ENCODE data around the gene RABGAP1L. TPM values are rescaled to one million over a fixed set of nuclear protein-coding genes. Genes with fewer than 3 reads are reported as not detected.
"Not testable (repeated sequence)": the region's sequence is repeated elsewhere in the genome, so short reads cannot be mapped to it uniquely, and the experiment has no call there.

The RABGAP1L gene
- total RNA-seq, 1 donor from 2014 or later, result 83.9 TPM

DNA sequence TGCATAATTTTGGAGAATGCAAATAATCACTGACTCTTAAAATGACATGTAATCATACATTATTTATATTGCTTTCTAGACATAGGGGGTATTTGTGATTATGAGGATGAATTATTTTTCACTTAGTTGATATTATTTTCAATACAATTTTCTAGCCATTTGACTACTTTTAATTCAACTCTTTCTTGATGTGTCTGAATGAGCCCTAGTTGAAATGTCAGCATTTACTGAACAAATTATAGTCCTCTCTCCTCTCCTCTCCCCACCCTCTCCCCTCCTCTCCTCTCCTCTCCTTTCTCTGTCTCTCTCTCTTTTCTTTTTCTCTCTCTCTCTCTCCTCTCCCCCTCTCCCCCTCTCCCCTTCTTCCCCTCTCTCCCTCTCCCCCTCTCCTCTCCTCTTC is 483.1 kb downstream of the RABGAP1L start:
- Histone ChIP-seq H3K27ac (no peak overlapping the region), H3K36me3 (no peaks in the 10 kb centered on the region), H3K4me3 (no peak overlapping the region), H3K4me1 (no peaks in the 10 kb centered on the region), H3K27me3 (ENCODE audit: low read depth) (no peaks in the 10 kb centered on the region), H3K9me3 (no peaks in the 10 kb centered on the region)
- no peak for DNase-seq
- TF ChIP-seq, protein P1, sequence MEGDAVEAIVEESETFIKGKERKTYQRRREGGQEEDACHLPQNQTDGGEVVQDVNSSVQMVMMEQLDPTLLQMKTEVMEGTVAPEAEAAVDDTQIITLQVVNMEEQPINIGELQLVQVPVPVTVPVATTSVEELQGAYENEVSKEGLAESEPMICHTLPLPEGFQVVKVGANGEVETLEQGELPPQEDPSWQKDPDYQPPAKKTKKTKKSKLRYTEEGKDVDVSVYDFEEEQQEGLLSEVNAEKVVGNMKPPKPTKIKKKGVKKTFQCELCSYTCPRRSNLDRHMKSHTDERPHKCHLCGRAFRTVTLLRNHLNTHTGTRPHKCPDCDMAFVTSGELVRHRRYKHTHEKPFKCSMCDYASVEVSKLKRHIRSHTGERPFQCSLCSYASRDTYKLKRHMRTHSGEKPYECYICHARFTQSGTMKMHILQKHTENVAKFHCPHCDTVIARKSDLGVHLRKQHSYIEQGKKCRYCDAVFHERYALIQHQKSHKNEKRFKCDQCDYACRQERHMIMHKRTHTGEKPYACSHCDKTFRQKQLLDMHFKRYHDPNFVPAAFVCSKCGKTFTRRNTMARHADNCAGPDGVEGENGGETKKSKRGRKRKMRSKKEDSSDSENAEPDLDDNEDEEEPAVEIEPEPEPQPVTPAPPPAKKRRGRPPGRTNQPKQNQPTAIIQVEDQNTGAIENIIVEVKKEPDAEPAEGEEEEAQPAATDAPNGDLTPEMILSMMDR (IDR thresholded peaks at IDR 0.05), result no peak
- no peak for ATAC-seq
- intact Hi-C loops (cut with DNase I), result no loop called here

DNA sequence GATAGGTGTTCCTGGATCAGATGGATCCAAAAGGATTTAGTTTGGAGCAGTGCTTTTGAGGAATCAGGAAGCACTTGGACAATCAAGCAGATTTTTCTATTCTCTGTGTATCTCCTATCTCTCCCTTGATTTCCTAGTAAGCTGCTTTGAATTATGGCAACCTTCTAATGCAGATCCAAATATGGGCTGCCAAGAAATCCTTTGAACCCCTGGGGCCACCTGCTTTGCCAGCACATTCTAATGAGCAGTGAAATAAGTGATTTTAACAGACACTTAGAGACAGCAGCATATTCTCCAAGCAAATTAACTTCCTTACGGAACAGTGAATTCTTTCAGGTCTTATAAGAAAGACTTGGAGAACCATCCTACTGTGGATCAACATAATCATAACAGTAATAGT is 483.9 kb downstream of the RABGAP1L start:
- Histone ChIP-seq H3K27me3 (ENCODE audit: low read depth) (no peaks in the 10 kb centered on the region), H3K36me3 (no peaks in the 10 kb centered on the region), H3K9me3 (no peaks in the 10 kb centered on the region), H3K4me3 (no peak overlapping the region), H3K27ac (no peak overlapping the region), H3K4me1 (no peaks in the 10 kb centered on the region)
- intact Hi-C loops (cut with DNase I), result no loop called here
- ATAC-seq (no peak), DNase-seq (no peak)
- TF ChIP-seq, protein P1 (IDR thresholded peaks at IDR 0.05), result no peak

DNA sequence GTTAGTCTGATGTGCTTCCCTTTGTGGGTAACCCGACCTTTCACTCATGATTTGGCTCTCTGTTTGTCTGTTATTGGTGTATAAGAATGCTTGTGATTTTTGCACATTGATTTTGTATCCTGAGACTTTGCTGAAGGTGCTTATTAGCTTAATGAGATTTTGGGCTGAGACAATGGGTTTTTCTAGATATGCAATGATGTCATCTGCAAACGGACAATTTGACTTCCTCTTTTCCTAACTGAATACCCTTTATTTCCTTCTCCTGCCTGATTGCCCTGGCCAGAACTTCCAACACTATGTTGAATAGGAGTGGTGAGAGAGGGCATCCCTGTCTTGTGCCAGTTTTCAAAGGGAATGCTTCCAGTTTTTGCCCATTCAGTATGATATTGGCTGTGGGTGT is 490.3 kb downstream of the RABGAP1L start:
- intact Hi-C loops (cut with DNase I); H3K27ac ChIP-seq; H3K36me3 ChIP-seq; H3K9me3 ChIP-seq; DNase-seq; ATAC-seq; H3K27me3 ChIP-seq (ENCODE audit: low read depth); H3K4me1 ChIP-seq; H3K4me3 ChIP-seq: not testable (repeated sequence)

DNA sequence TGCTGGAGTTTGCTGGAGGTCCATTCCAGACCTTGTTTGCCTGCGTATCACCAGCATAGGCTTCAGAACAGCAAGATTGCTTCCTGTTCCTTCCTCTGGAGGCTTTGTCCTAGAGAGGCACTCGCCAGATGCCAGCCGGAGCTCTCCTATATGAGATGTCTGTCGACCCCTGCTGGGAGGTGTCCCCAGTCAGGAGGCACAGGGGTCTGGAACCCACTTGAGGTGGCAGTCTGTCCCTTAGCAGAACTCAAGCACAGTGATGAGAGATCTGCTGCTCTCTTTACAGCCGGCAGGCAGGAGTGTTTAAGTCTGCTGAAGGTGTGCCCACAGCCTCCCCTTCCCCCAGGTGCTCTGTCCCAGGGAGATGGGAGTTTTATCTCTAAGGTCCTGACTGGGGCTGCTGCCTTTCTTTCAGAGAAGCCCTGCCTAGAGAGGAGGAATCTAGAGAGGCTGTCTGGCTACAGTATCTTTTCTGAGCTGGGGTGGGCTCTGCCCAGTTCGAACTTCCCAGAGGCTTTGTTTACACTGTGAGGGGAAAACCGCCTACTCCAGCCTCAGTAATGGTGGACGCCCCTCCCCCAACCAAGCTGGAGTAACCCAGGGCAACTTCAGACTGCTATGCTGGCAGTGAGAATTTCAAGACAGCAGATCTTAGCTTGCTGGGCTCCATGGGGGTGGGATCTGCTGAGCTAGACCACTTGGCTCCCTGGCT is 493.4 kb downstream of the RABGAP1L start:
- no peaks in the 10 kb centered on the region for H3K36me3 ChIP-seq
- no peaks in the 10 kb centered on the region for H3K4me1 ChIP-seq
- no peaks in the 10 kb centered on the region for H3K9me3 ChIP-seq
- intact Hi-C loops (cut with DNase I), result no loop called here
- TF ChIP-seq, protein P1 (IDR thresholded peaks at IDR 0.05), result no peak
- H3K4me3 ChIP-seq, result no peak overlapping the region
- ATAC-seq (no peak), DNase-seq (no peak)
- no peaks in the 10 kb centered on the region for H3K27me3 ChIP-seq (ENCODE audit: low read depth)
- no peak overlapping the region for H3K27ac ChIP-seq

DNA sequence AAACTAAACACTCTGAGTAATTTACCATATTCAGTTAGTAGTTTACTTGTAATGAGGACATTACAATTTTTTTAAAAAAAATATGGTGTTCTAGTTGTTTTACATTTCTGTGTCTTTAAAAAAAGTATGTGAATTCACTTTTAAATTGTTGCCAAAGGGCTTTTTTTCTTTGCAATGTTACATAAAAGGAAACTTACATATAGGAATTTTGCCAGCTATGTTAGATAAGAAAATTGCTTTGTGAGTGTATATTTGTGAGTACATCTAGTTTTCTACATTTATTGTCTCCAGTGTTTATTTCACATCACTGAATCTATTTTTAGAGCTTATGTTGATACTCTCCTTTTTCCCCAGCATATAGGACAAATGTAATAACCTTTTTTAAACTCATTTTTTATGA is 495.2 kb downstream of the RABGAP1L start:
- intact Hi-C loops (cut with DNase I), result no loop called here
- Histone ChIP-seq H3K4me1 (no peaks in the 10 kb centered on the region), H3K27ac (no peak overlapping the region), H3K9me3 (no peaks in the 10 kb centered on the region), H3K4me3 (no peak overlapping the region), H3K36me3 (no peaks in the 10 kb centered on the region), H3K27me3 (ENCODE audit: low read depth) (no peaks in the 10 kb centered on the region)
- DNase-seq (no peak), ATAC-seq (no peak)
- TF ChIP-seq, protein P1 (IDR thresholded peaks at IDR 0.05), result no peak

DNA sequence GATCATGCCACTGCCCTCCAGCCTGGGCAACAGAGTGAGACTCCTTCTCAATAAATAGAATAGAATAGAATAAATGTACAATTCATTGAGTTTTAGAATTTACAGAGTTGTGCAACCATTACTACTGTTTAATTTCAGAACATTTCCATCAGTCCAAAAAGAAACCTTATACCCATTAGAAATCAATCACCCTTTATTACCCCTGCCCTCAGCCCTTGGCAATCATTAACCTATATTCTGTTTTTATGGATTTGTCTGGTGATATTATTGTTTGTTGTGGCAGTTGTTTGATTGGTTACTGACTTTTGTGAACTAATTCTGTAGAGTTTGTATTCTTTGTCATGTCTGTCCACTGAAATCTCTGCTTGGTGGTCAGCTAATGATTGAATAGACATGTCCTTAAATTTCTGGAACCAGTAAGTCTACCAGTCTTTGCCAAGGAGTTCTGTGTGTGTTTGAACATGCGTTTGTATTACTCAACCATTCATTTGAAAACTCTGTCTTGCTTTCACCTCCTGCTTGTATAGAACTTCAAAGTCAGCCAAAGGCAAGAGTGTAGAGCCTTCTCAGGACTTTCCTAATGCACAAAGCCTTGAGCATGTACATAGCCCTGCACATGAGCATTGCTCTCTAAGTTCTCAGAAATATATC is 497.2 kb downstream of the RABGAP1L start:
- H3K27ac ChIP-seq, result no peak overlapping the region
- ATAC-seq (no peak), DNase-seq (no peak)
- H3K9me3 ChIP-seq, result no peaks in the 10 kb centered on the region
- H3K4me3 ChIP-seq, result no peak overlapping the region
- H3K27me3 ChIP-seq (ENCODE audit: low read depth), result no peaks in the 10 kb centered on the region
- H3K4me1 ChIP-seq, result no peaks in the 10 kb centered on the region
- TF ChIP-seq, protein P1 (IDR thresholded peaks at IDR 0.05), result no peak
- H3K36me3 ChIP-seq, result no peaks in the 10 kb centered on the region
- intact Hi-C loops (cut with DNase I), result no loop called here
